ENCODE results near the gene STRAP. TPM values are rescaled to one million over a fixed set of nuclear protein-coding genes. Genes with fewer than 3 reads are reported as not detected.

The STRAP gene
- total and polyA plus RNA-seq, 2 donors from 2014 or later = 85.9 to 99.1 TPM

DNA sequence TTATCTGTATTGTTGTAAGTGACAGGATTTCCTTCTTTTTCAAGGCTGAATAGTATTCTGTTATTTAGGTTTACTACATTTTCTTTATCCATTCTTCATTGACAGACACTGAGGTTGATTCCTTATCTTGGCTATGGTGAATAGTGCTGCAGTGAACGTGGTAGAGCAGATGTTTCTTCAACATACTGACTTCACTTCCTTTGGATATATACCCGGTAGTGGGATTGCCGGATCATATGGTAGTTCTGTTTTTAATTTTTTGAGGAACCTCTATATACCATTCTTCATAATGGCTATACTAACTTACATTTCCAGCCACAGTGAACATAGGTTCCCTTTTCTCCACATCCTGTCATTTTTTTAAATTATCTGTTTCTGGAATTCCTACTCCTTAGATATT, 50.8 kb downstream of the STRAP start:
- H3K9me3 ChIP-seq (ENCODE audit: control insufficient read depth in 2 of 3, insufficient read depth in 1 of 3, low read length in 3 of 3) = no peaks in the 10 kb centered on the region
- no peak overlapping the region for H3K27ac ChIP-seq (ENCODE audit: low read depth in 2 of 2, low read length in 2 of 2)
- H3K36me3 ChIP-seq (ENCODE audit: control insufficient read depth in 2 of 3, insufficient read depth in 3 of 3, low read length in 3 of 3) = no peaks in the 10 kb centered on the region
- FAIRE-seq (no peak), DNase-seq (no peak)
- H3K27me3 ChIP-seq (ENCODE audit: control insufficient read depth, insufficient read depth, low read length) = no peaks in the 10 kb centered on the region
- peaks cover 0 to 5% (median 5%) of the 10 kb centered on the region in 3 donors for H3K4me1 ChIP-seq (ENCODE audit: control insufficient read depth in 2 of 3, insufficient read depth in 2 of 3, low read depth in 1 of 3, low read length in 3 of 3)
- intact Hi-C loops (cut with DNase I) = no loop called here
- TF ChIP-seq, protein P1, sequence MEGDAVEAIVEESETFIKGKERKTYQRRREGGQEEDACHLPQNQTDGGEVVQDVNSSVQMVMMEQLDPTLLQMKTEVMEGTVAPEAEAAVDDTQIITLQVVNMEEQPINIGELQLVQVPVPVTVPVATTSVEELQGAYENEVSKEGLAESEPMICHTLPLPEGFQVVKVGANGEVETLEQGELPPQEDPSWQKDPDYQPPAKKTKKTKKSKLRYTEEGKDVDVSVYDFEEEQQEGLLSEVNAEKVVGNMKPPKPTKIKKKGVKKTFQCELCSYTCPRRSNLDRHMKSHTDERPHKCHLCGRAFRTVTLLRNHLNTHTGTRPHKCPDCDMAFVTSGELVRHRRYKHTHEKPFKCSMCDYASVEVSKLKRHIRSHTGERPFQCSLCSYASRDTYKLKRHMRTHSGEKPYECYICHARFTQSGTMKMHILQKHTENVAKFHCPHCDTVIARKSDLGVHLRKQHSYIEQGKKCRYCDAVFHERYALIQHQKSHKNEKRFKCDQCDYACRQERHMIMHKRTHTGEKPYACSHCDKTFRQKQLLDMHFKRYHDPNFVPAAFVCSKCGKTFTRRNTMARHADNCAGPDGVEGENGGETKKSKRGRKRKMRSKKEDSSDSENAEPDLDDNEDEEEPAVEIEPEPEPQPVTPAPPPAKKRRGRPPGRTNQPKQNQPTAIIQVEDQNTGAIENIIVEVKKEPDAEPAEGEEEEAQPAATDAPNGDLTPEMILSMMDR (IDR thresholded peaks at IDR 0.05; ENCODE audit: borderline replicate concordance, extremely low read depth, insufficient read depth) = no peak
- H3K4me3 ChIP-seq (ENCODE audit: low read length in 3 of 3) = no peak overlapping the region
- no peak overlapping the region for H3K9ac ChIP-seq (ENCODE audit: low read length in 3 of 3)

DNA sequence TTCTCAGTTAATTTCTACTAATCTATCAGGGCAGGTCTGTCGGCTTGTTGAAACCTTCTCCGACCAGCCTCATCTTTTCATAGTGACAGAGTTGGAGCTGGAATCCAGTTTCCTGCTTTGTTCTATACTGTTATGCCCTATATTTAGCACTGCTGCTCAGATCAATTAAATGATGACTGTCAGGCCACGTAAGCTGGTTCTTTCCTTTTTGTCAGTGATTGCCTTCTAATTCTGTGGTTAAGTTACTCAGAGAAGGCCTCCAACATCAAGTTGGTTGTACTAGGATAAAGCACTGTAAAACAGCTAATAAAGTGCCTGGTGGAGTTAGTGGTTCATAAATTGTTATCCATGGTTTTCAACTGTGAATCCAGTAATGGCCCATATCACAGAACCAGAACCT, 51.6 kb downstream of the STRAP start:
- DNase-seq (no peak), FAIRE-seq (no peak)
- TF ChIP-seq, protein P1 (IDR thresholded peaks at IDR 0.05; ENCODE audit: borderline replicate concordance, extremely low read depth, insufficient read depth) = no peak
- no peak overlapping the region for H3K9ac ChIP-seq (ENCODE audit: low read length in 3 of 3)
- peaks cover 0 to 1% (median under 1%) of the 10 kb centered on the region in 3 donors for H3K9me3 ChIP-seq (ENCODE audit: control insufficient read depth in 2 of 3, insufficient read depth in 1 of 3, low read length in 3 of 3)
- peaks cover 0 to 3% (median 0%) of the 10 kb centered on the region in 3 donors for H3K4me1 ChIP-seq (ENCODE audit: control insufficient read depth in 2 of 3, insufficient read depth in 2 of 3, low read depth in 1 of 3, low read length in 3 of 3)
- H3K27ac ChIP-seq (ENCODE audit: low read depth in 2 of 2, low read length in 2 of 2) = no peak overlapping the region
- H3K27me3 ChIP-seq (ENCODE audit: control insufficient read depth, insufficient read depth, low read length) = no peaks in the 10 kb centered on the region
- no peak overlapping the region for H3K4me3 ChIP-seq (ENCODE audit: low read length in 3 of 3)
- intact Hi-C loops (cut with DNase I) = no loop called here
- H3K36me3 ChIP-seq (ENCODE audit: control insufficient read depth in 2 of 3, insufficient read depth in 3 of 3, low read length in 3 of 3) = no peaks in the 10 kb centered on the region

DNA sequence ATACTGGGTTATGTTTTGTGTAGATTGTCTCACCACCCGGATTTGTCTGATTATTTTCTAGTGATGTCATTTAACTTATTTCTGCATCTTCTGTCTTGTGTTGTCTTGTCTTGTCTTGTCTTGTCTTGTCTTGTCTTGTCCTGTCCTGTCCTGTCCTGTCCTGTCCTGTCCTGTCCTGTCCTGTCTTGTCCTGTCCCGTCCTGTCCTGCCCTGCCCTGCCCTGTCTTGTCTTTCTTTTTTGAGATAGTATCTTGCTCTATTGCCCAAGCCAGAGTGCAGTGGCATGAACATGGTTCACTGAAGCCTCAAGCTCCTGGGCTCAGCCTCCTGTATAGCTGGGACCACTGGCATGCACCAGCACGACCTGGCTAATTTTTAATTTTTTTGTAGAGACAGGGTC, 54.6 kb downstream of the STRAP start:
- FAIRE-seq = no peak
- Histone ChIP-seq H3K27ac (ENCODE audit: low read depth in 2 of 2, low read length in 2 of 2) (no peak overlapping the region), H3K9me3 (ENCODE audit: control insufficient read depth in 2 of 3, insufficient read depth in 1 of 3, low read length in 3 of 3) (peaks cover 0 to 6% (median 5%) of the 10 kb centered on the region in 3 donors), H3K4me1 (ENCODE audit: control insufficient read depth in 2 of 3, insufficient read depth in 2 of 3, low read depth in 1 of 3, low read length in 3 of 3) (no peaks in the 10 kb centered on the region), H3K36me3 (ENCODE audit: control insufficient read depth in 2 of 3, insufficient read depth in 3 of 3, low read length in 3 of 3) (no peaks in the 10 kb centered on the region), H3K4me3 (ENCODE audit: low read length in 3 of 3) (no peak overlapping the region), H3K27me3 (ENCODE audit: control insufficient read depth, insufficient read depth, low read length) (no peaks in the 10 kb centered on the region), H3K9ac (ENCODE audit: low read length in 3 of 3) (no peak overlapping the region)
- intact Hi-C loops (cut with DNase I) = no loop called here
- TF ChIP-seq, protein P1 (IDR thresholded peaks at IDR 0.05; ENCODE audit: borderline replicate concordance, extremely low read depth, insufficient read depth) = no peak
- DNase-seq = no peak

DNA sequence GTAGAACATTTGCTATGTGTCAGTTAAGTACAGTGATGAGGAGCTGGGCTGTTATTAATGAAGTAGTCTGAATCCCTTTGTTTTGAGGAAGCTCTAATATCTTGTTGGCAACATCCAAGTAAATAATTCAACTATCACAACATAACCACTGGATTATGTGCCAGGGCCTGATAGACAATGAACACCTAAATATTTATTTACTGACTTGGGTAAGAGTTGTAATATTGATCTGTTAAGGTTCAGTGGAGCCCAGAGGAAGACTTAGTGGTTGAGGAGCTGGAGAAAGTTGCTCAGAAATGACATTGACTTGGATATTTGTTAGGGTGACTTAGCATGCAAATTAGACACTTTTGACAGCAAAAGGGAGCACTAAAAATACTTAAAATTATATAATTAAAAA, 55.7 kb downstream of the STRAP start:
- Histone ChIP-seq H3K4me3 (ENCODE audit: low read length in 3 of 3) (no peak overlapping the region), H3K4me1 (ENCODE audit: control insufficient read depth in 2 of 3, insufficient read depth in 2 of 3, low read depth in 1 of 3, low read length in 3 of 3) (no peaks in the 10 kb centered on the region), H3K36me3 (ENCODE audit: control insufficient read depth in 2 of 3, insufficient read depth in 3 of 3, low read length in 3 of 3) (no peaks in the 10 kb centered on the region), H3K9me3 (ENCODE audit: control insufficient read depth in 2 of 3, insufficient read depth in 1 of 3, low read length in 3 of 3) (peaks cover 0 to 6% (median 5%) of the 10 kb centered on the region in 3 donors), H3K9ac (ENCODE audit: low read length in 3 of 3) (no peak overlapping the region), H3K27me3 (ENCODE audit: control insufficient read depth, insufficient read depth, low read length) (no peaks in the 10 kb centered on the region), H3K27ac (ENCODE audit: low read depth in 2 of 2, low read length in 2 of 2) (no peak overlapping the region)
- TF ChIP-seq, protein P1 (IDR thresholded peaks at IDR 0.05; ENCODE audit: borderline replicate concordance, extremely low read depth, insufficient read depth) = no peak
- FAIRE-seq (no peak), DNase-seq (no peak)
- intact Hi-C loops (cut with DNase I) = no loop called here

Data from kidney (tissue), 14 donors.